Suprapubic skin (tissue), 4 donors: ENCODE measurements around the gene CNGB1. TPM values are rescaled to one million over a fixed set of nuclear protein-coding genes. Genes with fewer than 3 reads are reported as not detected.

ENCODE experiments used
- DNase-seq, 2 donors: peaks; one replicate each; pipeline ENCODE4 v3.0.0-alpha.2; 2019; ENCODE audit warnings: low spot score in 2 of 2
- H3K27ac ChIP-seq: fragments of 200-600 bp; sonication (generic); one replicate; pipeline ENCODE4 v1.5.1; 2019
- H3K27me3 ChIP-seq: fragments of 200-600 bp; sonication (generic); one replicate; pipeline ENCODE4 v1.5.1; 2019
- H3K36me3 ChIP-seq: fragments of 200-600 bp; sonication (generic); one replicate; pipeline ENCODE4 v1.5.1; 2019
- H3K4me1 ChIP-seq: fragments of 200-600 bp; sonication (generic); one replicate; pipeline ENCODE4 v1.5.1; 2019
- H3K4me3 ChIP-seq: fragments of 200-600 bp; sonication (generic); one replicate; pipeline ENCODE4 v1.5.1; 2019; ENCODE audit warnings: mild to moderate bottlenecking
- H3K9me3 ChIP-seq: fragments of 200-600 bp; sonication (generic); one replicate; pipeline ENCODE4 v1.5.1; 2019
- CTCF ChIP-seq, 2 donors: fragments of 200-600 bp in 1 of 2; fragments of 450-650 bp in 1 of 2; sonication (generic) in 1 of 2; IDR thresholded peaks; one replicate each; pipeline ENCODE4 v1.5.1; 2016 to 2019; ENCODE audit warnings: antibody characterized with exemption in 2 of 2, mild to moderate bottlenecking in 1 of 2, moderate library complexity in 1 of 2
- EP300 ChIP-seq: sonication (generic); formaldehyde crosslinking; IDR thresholded peaks from one replicate; pipeline ENCODE4 v1.6.1; 2017; ENCODE audit warnings: antibody characterized with exemption
- POLR2A ChIP-seq, 2 donors: fragments of 450-650 bp; IDR thresholded peaks; one replicate each; pipeline ENCODE4 v1.6.1; 2017; ENCODE audit warnings: antibody characterized with exemption in 2 of 2, mild to moderate bottlenecking in 2 of 2, moderate library complexity in 2 of 2
- POLR2AphosphoS5 ChIP-seq, 3 donors: sonication (generic); formaldehyde crosslinking; IDR thresholded peaks; one replicate each; pipeline ENCODE4 v1.6.1; 2017; ENCODE audit warnings: antibody characterized with exemption in 3 of 3
- WGBS: methylation state at CpG from one replicate; pipeline ENCODE4 v1.1.5; 2018; 5-methylcytosine and 5-hydroxymethylcytosine counted together
- total RNA-seq, 4 donors: library from RNA; depleted of rRNA; stranded (reverse); fragments of >200 nt; gene quantifications; one replicate each; pipeline ENCODE4 v1.1.0, GENCODE V29; 2016

CNGB1 gene
- total RNA-seq, 4 donors from 2014 or later: 0.08 TPM; not detected in 3

- TF ChIP-seq POLR2A (IDR thresholded peaks at IDR 0.05): no peak
- no peak for TF ChIP-seq EP300
- no peak for TF ChIP-seq CTCF (IDR thresholded peaks at IDR 0.05)
- TF ChIP-seq POLR2AphosphoS5 (IDR thresholded peaks at IDR 0.05): no peak
- peaks cover 42% of the 10 kb centered on the region for H3K4me1 ChIP-seq
- 87% methylated on average over 9 of the region's 9 CpGs for WGBS
- no peak for DNase-seq
- H3K27me3 ChIP-seq: no peaks in the 10 kb centered on the region
- H3K4me3 ChIP-seq: no peak overlapping the region
- no peak overlapping the region for H3K27ac ChIP-seq
- no peaks in the 10 kb centered on the region for H3K9me3 ChIP-seq
- peaks cover 11% of the 10 kb centered on the region for H3K36me3 ChIP-seq
Measured at GRCh38 chr16:58002416-58002800, 31.5 kb upstream of the CNGB1 start.

DNA sequence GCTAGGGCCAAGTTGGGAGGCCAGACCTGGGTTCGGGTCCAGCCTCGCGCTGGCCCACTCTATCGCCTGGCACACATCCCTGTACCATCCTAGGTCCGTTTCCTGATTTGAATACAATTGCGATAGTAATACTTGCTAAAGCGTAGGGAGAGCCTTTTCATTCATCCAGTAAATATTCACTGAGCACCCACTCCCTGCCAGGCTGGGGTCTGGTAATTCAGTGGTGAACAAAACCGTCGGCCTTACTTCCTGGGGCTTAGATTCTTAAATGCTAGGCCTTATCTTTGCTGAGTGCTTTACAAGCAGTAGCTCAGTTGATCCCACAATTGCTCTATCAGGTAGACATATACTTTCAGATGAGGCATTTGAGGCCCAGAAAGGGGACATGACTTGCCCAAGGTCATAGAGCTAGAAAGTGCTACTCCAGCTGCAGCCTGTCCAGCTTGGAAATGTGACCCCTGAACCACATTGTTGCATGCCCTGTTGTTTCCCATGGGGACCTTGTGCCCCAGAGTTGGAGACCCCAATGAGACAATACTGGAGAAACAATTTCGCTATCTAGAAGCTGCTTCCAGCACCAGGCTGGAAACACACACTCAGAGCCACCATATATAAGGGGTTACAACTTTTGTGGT lies 31.0 kb upstream of the CNGB1 start:
- no peaks in the 10 kb centered on the region for H3K9me3 ChIP-seq
- H3K4me3 ChIP-seq: peak overlapping the region; percentile 87
- no peak for TF ChIP-seq CTCF (IDR thresholded peaks at IDR 0.05)
- no peak for TF ChIP-seq POLR2A (IDR thresholded peaks at IDR 0.05)
- TF ChIP-seq EP300: no peak
- TF ChIP-seq POLR2AphosphoS5 (IDR thresholded peaks at IDR 0.05): no peak
- peak overlapping the region; percentile 90 for H3K27ac ChIP-seq
- peaks cover 16% of the 10 kb centered on the region for H3K36me3 ChIP-seq
- DNase-seq: no peak
- WGBS: 37% methylated on average over 10 of the region's 10 CpGs
- no peaks in the 10 kb centered on the region for H3K27me3 ChIP-seq
- peaks cover 42% of the 10 kb centered on the region for H3K4me1 ChIP-seq

- DNase-seq: peak; percentile 89 to 91
- Histone ChIP-seq H3K27ac (peak within 1 kb of the TSS; percentile 90), H3K4me1 (peaks cover 42% of the 10 kb centered on the region), H3K4me3 (peak within 1 kb of the TSS; percentile 87), H3K36me3 (peaks cover 21% of the 10 kb centered on the region), H3K9me3 (no peaks in the 10 kb centered on the region), H3K27me3 (no peaks in the 10 kb centered on the region)
- peak in 1 of 2 donors; percentile 43 for TF ChIP-seq POLR2A (IDR thresholded peaks at IDR 0.05)
- TF ChIP-seq EP300: no peak
- TF ChIP-seq POLR2AphosphoS5 (IDR thresholded peaks at IDR 0.05): peak in 2 of 3 donors; percentile 43 to 45
- peak; percentile 19 to 82 for TF ChIP-seq CTCF (IDR thresholded peaks at IDR 0.05)
- 0% methylated on average over 23 of the region's 81 CpGs for WGBS
Measured at GRCh38 chr16:58000706-58001676, 30.1 kb upstream of the CNGB1 start, which contains the start of gene USB1. USB1 (plus strand) TSS chr16:58001407; CDS start chr16:58001484, 77 bp downstream.

DNA sequence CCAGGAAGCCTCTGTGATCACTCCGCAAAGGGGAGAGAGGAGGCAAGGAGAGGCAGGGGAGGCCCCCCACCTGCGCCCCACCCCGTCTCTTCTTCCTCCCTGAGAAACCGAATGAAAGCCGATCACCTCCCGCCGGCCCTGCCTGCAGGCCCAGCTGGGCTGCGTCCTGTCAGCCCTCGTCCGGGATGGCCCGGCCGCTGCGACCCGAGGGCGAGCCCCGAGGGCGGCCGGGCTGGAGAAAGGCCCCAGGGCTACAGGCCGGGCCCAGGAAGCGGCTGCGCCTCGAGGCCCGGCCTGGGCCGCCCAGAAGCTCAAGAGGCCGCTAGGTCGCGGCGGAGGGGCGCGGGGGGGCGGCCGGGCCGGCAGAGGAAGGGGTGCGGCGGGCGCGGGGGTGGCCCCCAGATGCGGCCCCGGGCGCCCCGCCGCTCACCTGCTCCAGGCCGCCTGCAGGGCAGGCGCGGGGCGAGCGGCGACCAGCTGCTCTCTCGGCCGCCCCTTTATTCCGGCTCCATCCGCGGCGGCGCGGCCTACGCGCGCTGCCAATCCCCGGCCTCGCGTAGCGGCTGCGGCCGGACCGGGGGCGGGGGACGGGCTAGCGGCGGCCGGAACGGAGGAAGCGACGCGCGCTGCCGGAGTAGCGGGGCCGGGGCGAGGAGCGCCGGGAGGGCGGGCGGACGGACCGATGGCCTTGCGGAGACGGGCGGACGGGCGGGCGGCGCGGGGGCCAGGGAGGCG lies 29.2 kb upstream of the CNGB1 start, which contains the start of gene ZNF319:
ZNF319 (minus strand) TSS at position 702 of the 735 bp plus-strand sequence. CDS start 2,407 bp downstream, outside the sequence.
- H3K4me1 ChIP-seq: peaks cover 42% of the 10 kb centered on the region
- H3K27me3 ChIP-seq: no peaks in the 10 kb centered on the region
- H3K9me3 ChIP-seq: no peaks in the 10 kb centered on the region
- WGBS: no CpG with 5 or more reads among the region's 95 CpGs
- peak within 1 kb of the TSS; percentile 87 for H3K4me3 ChIP-seq
- peak within 1 kb of the TSS; percentile 90 for H3K27ac ChIP-seq
- TF ChIP-seq CTCF (IDR thresholded peaks at IDR 0.05): no peak
- no peak for TF ChIP-seq POLR2AphosphoS5 (IDR thresholded peaks at IDR 0.05)
- TF ChIP-seq EP300: no peak
- TF ChIP-seq POLR2A (IDR thresholded peaks at IDR 0.05): no peak
- H3K36me3 ChIP-seq: peaks cover 28% of the 10 kb centered on the region
- DNase-seq: no peak
